Liver (tissue), 9 donors: ENCODE data around the gene PITRM1. TPM values are rescaled to one million over a fixed set of nuclear protein-coding genes. Genes with fewer than 3 reads are reported as not detected.

ENCODE experiments used
- DNase-seq: peaks from one replicate; pipeline ENCODE4 v3.0.0-alpha.2; 2017; ENCODE audit warnings: low spot score
- H3K27ac ChIP-seq, 2 donors: one replicate each; pipeline ENCODE4 v1.7.0; 2013; ENCODE audit warnings: inconsistent platforms in 2 of 2, low read length in 2 of 2, control low read depth in 1 of 2, low read depth in 1 of 2, mild to moderate bottlenecking in 1 of 2
- H3K27me3 ChIP-seq, 4 donors: one replicate each; pipeline versions ENCODE4 v1.6.1 to v1.7.0; 2013; ENCODE audit warnings: low read length in 3 of 4, inconsistent platforms in 1 of 4, mild to moderate bottlenecking in 1 of 4, moderate library complexity in 1 of 4; ENCODE audit not compliant: control insufficient read depth in 4 of 4, insufficient read depth in 4 of 4
- H3K36me3 ChIP-seq, 4 donors: one replicate each; pipeline versions ENCODE4 v1.6.1 to v1.7.0; 2013; ENCODE audit warnings: low read length in 3 of 4, mild to moderate bottlenecking in 3 of 4, low read depth in 1 of 4, moderate library complexity in 1 of 4; ENCODE audit not compliant: control insufficient read depth in 4 of 4, insufficient read depth in 3 of 4
- H3K4me1 ChIP-seq, 4 donors: one replicate each; pipeline versions ENCODE4 v1.6.1 to v1.7.0; 2013; ENCODE audit warnings: low read length in 3 of 4, mild to moderate bottlenecking in 3 of 4, moderate library complexity in 1 of 4; ENCODE audit not compliant: control insufficient read depth in 4 of 4, insufficient read depth in 4 of 4
- H3K4me3 ChIP-seq, 3 donors: one replicate each; pipeline versions ENCODE4 v1.6.1 to v1.7.0; 2013; ENCODE audit warnings: low read length in 3 of 3, control low read depth in 1 of 3, low read depth in 1 of 3, mild to moderate bottlenecking in 1 of 3
- H3K9ac ChIP-seq, 2 donors: one replicate each; pipeline ENCODE4 v1.7.0; 2013; ENCODE audit warnings: low read length in 2 of 2, mild to moderate bottlenecking in 2 of 2, moderate library complexity in 2 of 2, control low read depth in 1 of 2, low read depth in 1 of 2
- H3K9me3 ChIP-seq, 4 donors: one replicate each; pipeline versions ENCODE4 v1.6.1 to v1.7.0; 2013; ENCODE audit warnings: low read length in 3 of 4; ENCODE audit not compliant: control insufficient read depth in 4 of 4
- ATF3 ChIP-seq: IDR thresholded peaks from 2 replicates; pipeline ENCODE4 v1.6.1; 2016; ENCODE audit warnings: antibody characterized with exemption
- CTCF ChIP-seq: fragments of 150-350 bp; IDR thresholded peaks from 2 replicates; pipeline ENCODE4 v1.5.1; 2017; ENCODE audit warnings: improper control_type of control experiment, low read depth, low read length; ENCODE audit not compliant: missing input control
- EGR1 ChIP-seq, 2 donors: IDR thresholded peaks; 2 replicates each; pipeline ENCODE4 v1.6.1; 2016 to 2018; ENCODE audit warnings: antibody characterized with exemption in 2 of 2, low read depth in 2 of 2
- FOXA1 ChIP-seq: IDR thresholded peaks from 2 replicates; pipeline ENCODE4 v1.6.1; 2016; ENCODE audit warnings: antibody characterized with exemption
- FOXA2 ChIP-seq: IDR thresholded peaks from 2 replicates; pipeline ENCODE4 v1.6.1; 2016; ENCODE audit warnings: antibody characterized with exemption
- GABPA ChIP-seq, 2 donors: IDR thresholded peaks in 1 of 2; conservative IDR thresholded peaks in 1 of 2; 2 replicates each; pipeline ENCODE4 v1.6.1; 2016; ENCODE audit warnings: antibody characterized with exemption in 2 of 2, mild to moderate bottlenecking in 1 of 2, moderate library complexity in 1 of 2
- HNF4A ChIP-seq, 2 donors: conservative IDR thresholded peaks; 2 replicates each; pipeline ENCODE4 v1.6.1; 2016; ENCODE audit warnings: antibody characterized with exemption in 2 of 2, mild to moderate bottlenecking in 2 of 2
- HNF4G ChIP-seq: IDR thresholded peaks from 2 replicates; pipeline ENCODE4 v1.6.1; 2016; ENCODE audit warnings: antibody characterized with exemption
- MAX ChIP-seq: IDR thresholded peaks from 2 replicates; pipeline ENCODE4 v1.6.1; 2016; ENCODE audit warnings: antibody characterized with exemption
- RAD21 ChIP-seq, 2 donors: IDR thresholded peaks; 2 replicates each; pipeline ENCODE4 v1.6.1; 2016; ENCODE audit warnings: antibody characterized with exemption in 2 of 2, mild to moderate bottlenecking in 2 of 2
- REST ChIP-seq: IDR thresholded peaks from 2 replicates; pipeline ENCODE4 v1.6.1; 2016; ENCODE audit warnings: antibody characterized with exemption, mild to moderate bottlenecking
- RXRA ChIP-seq, 2 donors: IDR thresholded peaks; 2 replicates each; pipeline ENCODE4 v1.6.1; 2017 to 2018; ENCODE audit warnings: antibody characterized with exemption in 2 of 2, mild to moderate bottlenecking in 1 of 2
- SP1 ChIP-seq: IDR thresholded peaks from 2 replicates; pipeline ENCODE4 v1.6.1; 2018; ENCODE audit warnings: antibody characterized with exemption, mild to moderate bottlenecking
- YY1 ChIP-seq: IDR thresholded peaks from 2 replicates; pipeline ENCODE4 v1.6.1; 2016; ENCODE audit warnings: antibody characterized with exemption, mild to moderate bottlenecking
- ZBTB33 ChIP-seq: IDR thresholded peaks from 2 replicates; pipeline ENCODE4 v1.6.1; 2016; ENCODE audit warnings: antibody characterized with exemption
- WGBS: extraction: QIAGEN DNeasy Blood & Tissue Kit; methylation state at CpG from one replicate; pipeline ENCODE4 v1.1.7; 2013; 5-methylcytosine and 5-hydroxymethylcytosine counted together
- polyA plus RNA-seq, 2 donors: library from polyadenylated mRNA; stranded (reverse) in 1 of 2; unstranded in 1 of 2; fragments of 200-250 nt in 1 of 2; fragments of >200 nt in 1 of 2; fragmentation: Nextera tagmentation in 1 of 2; extraction: Ambion mirVana in 1 of 2; gene quantifications; one replicate each; pipeline versions ENCODE4 v1.2.1 to v1.2.3, GENCODE V29; 2013 to 2015
- total RNA-seq, 2 donors: library from RNA; depleted of rRNA; stranded (reverse); fragments of >200 nt; gene quantifications; one replicate each; pipeline ENCODE4 v1.2.3, GENCODE V29; 2014
- donor health status: healthy.
- donor health status: healthy.
- donor health status: healthy.
- donor health status: healthy.
- donor health status: healthy.

Gene PITRM1
- total and polyA plus RNA-seq, 4 donors = 21.1 to 43.1 (median 27.7) TPM

GRCh38 chr10:3146289-3146688 is 26.3 kb downstream of the PITRM1 start:
- peaks cover 18 to 90% (median 72%) of the 10 kb centered on the region in 4 donors for H3K36me3 ChIP-seq
- no peak for DNase-seq
- H3K4me1 ChIP-seq = no peaks in the 10 kb centered on the region
- H3K4me3 ChIP-seq = no peak overlapping the region
- H3K9ac ChIP-seq = no peak overlapping the region
- H3K27ac ChIP-seq = no peak overlapping the region
- H3K9me3 ChIP-seq = no peaks in the 10 kb centered on the region
- H3K27me3 ChIP-seq = no peaks in the 10 kb centered on the region
- TF ChIP-seq CTCF (no peak), SP1 (no peak), REST (no peak), FOXA2 (no peak), ATF3 (no peak), YY1 (no peak), ZBTB33 (no peak), RXRA (IDR thresholded peaks at IDR 0.05) (no peak), GABPA (IDR thresholded peaks at IDR 0.05 in 1 of 2, conservative IDR thresholded peaks at IDR 0.05 in 1 of 2) (no peak), MAX (no peak), EGR1 (IDR thresholded peaks at IDR 0.05; ENCODE audit: low read depth in 2 of 2) (no peak)
- WGBS = 96% methylated on average over 8 of the region's 8 CpGs

- Histone ChIP-seq H3K9ac (no peak overlapping the region), H3K27me3 (no peaks in the 10 kb centered on the region), H3K27ac (no peak overlapping the region), H3K4me3 (no peak overlapping the region), H3K9me3 (no peaks in the 10 kb centered on the region), H3K36me3 (peaks cover 15 to 85% (median 69%) of the 10 kb centered on the region in 4 donors), H3K4me1 (no peaks in the 10 kb centered on the region)
- WGBS = 98% methylated on average over 18 of the region's 18 CpGs
- TF ChIP-seq CTCF (no peak), HNF4G (no peak), YY1 (no peak), EGR1 (IDR thresholded peaks at IDR 0.05; ENCODE audit: low read depth in 2 of 2) (no peak), GABPA (IDR thresholded peaks at IDR 0.05 in 1 of 2, conservative IDR thresholded peaks at IDR 0.05 in 1 of 2) (no peak), RAD21 (IDR thresholded peaks at IDR 0.05) (no peak), FOXA2 (no peak), FOXA1 (no peak), SP1 (no peak), HNF4A (conservative IDR thresholded peaks at IDR 0.05) (no peak), ATF3 (no peak)
- DNase-seq = no peak
Observed at GRCh38 chr10:3145366-3145765, 27.2 kb downstream of the PITRM1 start.
